HEK293 (cell line): ENCODE results near the gene OTX1.
A peak's percentile ranks its signal among the peaks of the same experiment; 100 is the strongest.

Experiments
- CTCF ChIA-PET: fragments of 350-600 bp; formaldehyde crosslinking; extraction: SDS; loops from one replicate; lab custom pipeline; 2021; ENCODE audit warnings: antibody characterized with exemption; lab: Yijun Ruan, JAX
- POLR2A ChIA-PET: fragments of 300-600 bp; formaldehyde crosslinking; extraction: SDS; loops from one replicate; lab custom pipeline; 2020; ENCODE audit warnings: antibody characterized with exemption, inconsistent platforms; lab: Yijun Ruan, JAX
- H3K27ac ChIP-seq: fragments of 200-500 bp; sonication (Bioruptor generic); 2 replicates; pipeline ENCODE4 v1.5.1; 2014; ENCODE audit warnings: low read depth, low read length, control low read depth, inconsistent platforms; ENCODE audit errors: extremely low read depth
- H3K36me3 ChIP-seq, 2 experiments: fragments of 200-500 bp in 1 of 2; sonication (Bioruptor generic) in 1 of 2; 1 replicate in 1 of 2; 2 replicates in 1 of 2; pipeline ENCODE4 v1.5.1; 2014 to 2017; ENCODE audit warnings: inconsistent platforms in 2 of 2, low read length in 2 of 2; ENCODE audit not compliant: control insufficient read depth in 2 of 2, insufficient read depth in 1 of 2
- H3K4me1 ChIP-seq: fragments of 200-500 bp; sonication (Bioruptor generic); 2 replicates; pipeline ENCODE4 v1.5.1; 2014; ENCODE audit warnings: mild to moderate bottlenecking, low read length, inconsistent platforms; ENCODE audit not compliant: control insufficient read depth, insufficient read depth
- H3K4me3 ChIP-seq: 2 replicates; pipeline ENCODE4 v1.5.1; 2011; ENCODE audit warnings: low read depth, mild to moderate bottlenecking, control low read depth, low read length, moderate library complexity
- H3K9me3 ChIP-seq: fragments of 200-500 bp; sonication (Bioruptor generic); 2 replicates; pipeline ENCODE4 v1.5.1; 2014; ENCODE audit warnings: low read depth, low read length, inconsistent platforms; ENCODE audit not compliant: control insufficient read depth, insufficient read depth
- BCL6B ChIP-seq: fragments of 450-650 bp; formaldehyde crosslinking; IDR thresholded peaks from 2 replicates; pipeline ENCODE4 v1.5.1; 2017; ENCODE audit warnings: missing biosample characterization, missing genetic modification characterization
- GFI1B ChIP-seq: fragments of 450-650 bp; formaldehyde crosslinking; IDR thresholded peaks from 2 replicates; pipeline ENCODE4 v1.5.1; 2016; ENCODE audit warnings: missing biosample characterization, missing genetic modification characterization
- GLIS2 ChIP-seq: fragments of 450-650 bp; formaldehyde crosslinking; IDR thresholded peaks from 2 replicates; pipeline ENCODE4 v1.5.1; 2016; ENCODE audit warnings: missing biosample characterization, missing genetic modification characterization
- HIC1 ChIP-seq: fragments of 450-650 bp; formaldehyde crosslinking; IDR thresholded peaks from 2 replicates; pipeline ENCODE4 v1.5.1; 2016; ENCODE audit warnings: missing biosample characterization, missing genetic modification characterization
- PRDM1 ChIP-seq: fragments of 450-650 bp; formaldehyde crosslinking; IDR thresholded peaks from 2 replicates; pipeline ENCODE4; 2016; ENCODE audit warnings: missing biosample characterization, missing genetic modification characterization
- TSHZ1 ChIP-seq: fragments of 450-650 bp; formaldehyde crosslinking; IDR thresholded peaks from 2 replicates; pipeline ENCODE4 v1.5.1; 2016; ENCODE audit warnings: missing biosample characterization, missing genetic modification characterization, borderline replicate concordance
- ZBTB8A ChIP-seq: fragments of 450-650 bp; formaldehyde crosslinking; IDR thresholded peaks from 2 replicates; pipeline ENCODE4 v1.5.1; 2016; ENCODE audit warnings: missing biosample characterization, missing genetic modification characterization
- ZIC2 ChIP-seq: fragments of 450-650 bp; formaldehyde crosslinking; IDR thresholded peaks from 2 replicates; pipeline ENCODE4 v1.5.1; 2016; ENCODE audit warnings: missing biosample characterization, missing genetic modification characterization
- ZNF202 ChIP-seq: fragments of 450-650 bp; formaldehyde crosslinking; IDR thresholded peaks from 2 replicates; pipeline ENCODE4 v1.5.1; 2016; ENCODE audit warnings: missing biosample characterization, missing genetic modification characterization, borderline replicate concordance
- ZNF239 ChIP-seq: fragments of 450-650 bp; formaldehyde crosslinking; IDR thresholded peaks from 2 replicates; pipeline ENCODE4 v1.5.1; 2016; ENCODE audit warnings: missing biosample characterization, missing genetic modification characterization
- ZNF266 ChIP-seq: fragments of 450-650 bp; formaldehyde crosslinking; IDR thresholded peaks from 2 replicates; pipeline ENCODE4 v1.5.1; 2016; ENCODE audit warnings: missing biosample characterization, missing genetic modification characterization, low read depth
- ZNF335 ChIP-seq: fragments of 450-650 bp; formaldehyde crosslinking; conservative IDR thresholded peaks from 2 replicates; pipeline ENCODE4 v1.5.1; 2016; ENCODE audit warnings: missing biosample characterization, missing genetic modification characterization
- ZNF366 ChIP-seq: fragments of 450-650 bp; formaldehyde crosslinking; conservative IDR thresholded peaks from 2 replicates; pipeline ENCODE4 v1.5.1; 2016; ENCODE audit warnings: missing biosample characterization, missing genetic modification characterization
- ZNF398 ChIP-seq: fragments of 450-650 bp; formaldehyde crosslinking; IDR thresholded peaks from 2 replicates; pipeline ENCODE4 v1.5.1; 2017; ENCODE audit warnings: missing biosample characterization, missing genetic modification characterization
- ZNF501 ChIP-seq: fragments of 450-650 bp; formaldehyde crosslinking; IDR thresholded peaks from 2 replicates; pipeline ENCODE4 v1.5.1; 2016; ENCODE audit warnings: missing biosample characterization, missing genetic modification characterization
- ZNF513 ChIP-seq: fragments of 450-650 bp; IDR thresholded peaks from 2 replicates; pipeline ENCODE4 v1.5.1; 2018; ENCODE audit warnings: missing biosample characterization, missing genetic modification characterization
- ZNF596 ChIP-seq: fragments of 450-650 bp; IDR thresholded peaks from 2 replicates; pipeline ENCODE4 v1.5.0; 2018; ENCODE audit warnings: missing biosample characterization, mild to moderate bottlenecking, missing genetic modification characterization, moderate library complexity
- ZNF610 ChIP-seq: fragments of 450-650 bp; formaldehyde crosslinking; IDR thresholded peaks from 2 replicates; pipeline ENCODE4 v1.5.1; 2016; ENCODE audit warnings: missing biosample characterization, missing genetic modification characterization, borderline replicate concordance
- ZNF747 ChIP-seq: fragments of 450-650 bp; formaldehyde crosslinking; IDR thresholded peaks from 2 replicates; pipeline ENCODE4 v1.5.1; 2016; ENCODE audit warnings: missing biosample characterization, missing genetic modification characterization
- ZSCAN23 ChIP-seq: fragments of 450-650 bp; formaldehyde crosslinking; IDR thresholded peaks from 2 replicates; pipeline ENCODE4 v1.5.1; 2016; ENCODE audit warnings: missing biosample characterization, missing genetic modification characterization
- ZSCAN30 ChIP-seq: fragments of 450-650 bp; IDR thresholded peaks from 2 replicates; pipeline ENCODE4 v1.5.1; 2018; ENCODE audit warnings: missing biosample characterization, mild to moderate bottlenecking, missing genetic modification characterization, moderate library complexity

OTX1 gene

GRCh38 chr2:63048367-63049171 is 2.1 kb upstream of the OTX1 start:
- Histone ChIP-seq H3K4me1 (peaks cover 3% of the 10 kb centered on the region; the same call in 1 of the 2 replicates), H3K9me3 (no peaks in the 10 kb centered on the region), H3K36me3 (peaks cover 0 to 13% of the 10 kb centered on the region in 2 experiments; a peak in 1 of 3 replicates), H3K27ac (no peak overlapping the region), H3K4me3 (no peak overlapping the region)
- TF ChIP-seq PRDM1 (tag by site-specific recombination) (peak; percentile 56), ZSCAN23 (tag by site-specific recombination) (no peak), ZNF501 (no peak), ZNF596 (tag by site-specific recombination) (peak; percentile 80), ZNF366 (tag by site-specific recombination) (0 out of 2 replicates have a peak, but pooled peaks have one; percentile 36), ZNF266 (tag by site-specific recombination) (no peak), ZNF239 (tag by site-specific recombination) (no peak), GLIS2 (tag by site-specific recombination) (no peak), GFI1B (tag by site-specific recombination) (no peak), ZSCAN30 (tag by site-specific recombination) (no peak), ZNF202 (tag by site-specific recombination) (no peak; the same call in 1 of the 2 replicates)
- ChIA-PET CTCF (no interaction called here), POLR2A (no interaction called here)

GRCh38 chr2:63049211-63049969 is 1.2 kb upstream of the OTX1 start:
- no peak for TF ChIP-seq TSHZ1 (tag by site-specific recombination)
- TF ChIP-seq HIC1 (tag by site-specific recombination), result peak; percentile 34; the same call in 1 of the 2 replicates
- no peak for TF ChIP-seq ZNF747 (tag by site-specific recombination)
- peak; percentile 57 for TF ChIP-seq ZIC2 (tag by site-specific recombination)
- peak; percentile 16; the same call in 1 of the 2 replicates for TF ChIP-seq ZNF513 (tag by site-specific recombination)
- TF ChIP-seq ZBTB8A (tag by site-specific recombination), result peak; percentile 80
- peak; percentile 40; the same call in 1 of the 2 replicates for TF ChIP-seq BCL6B (tag by site-specific recombination)
- TF ChIP-seq ZNF335 (tag by site-specific recombination), result peak; percentile 71
- TF ChIP-seq ZNF398 (tag by site-specific recombination), result peak; percentile 38
- 0 out of 2 replicates have a peak, but pooled peaks have one; percentile 24 for TF ChIP-seq ZNF610 (tag by site-specific recombination)
- H3K27ac ChIP-seq, result peak overlapping the region; percentile 99
- ChIA-PET POLR2A (no interaction called here), CTCF (interaction anchor here (0.7 kb wide), 1 partner anchor 111 kb away, joined by 3 read pairs; no protein-coding TSS in a partner anchor)
- H3K4me1 ChIP-seq, result peaks cover 2% of the 10 kb centered on the region; the same call in 1 of the 2 replicates
- no peaks in the 10 kb centered on the region for H3K9me3 ChIP-seq
- peaks cover 0 to 21% of the 10 kb centered on the region in 2 experiments; a peak in 1 of 3 replicates for H3K36me3 ChIP-seq
- peak overlapping the region; percentile 46 for H3K4me3 ChIP-seq
